ENCODE measurements around the gene PRKCA. TPM values are rescaled to one million over a fixed set of nuclear protein-coding genes. Genes with fewer than 3 reads are reported as not detected.

The PRKCA gene
- total RNA-seq, 4 donors from 2014 or later = 26.0 to 89.0 (median 32.8) TPM

- Histone ChIP-seq H3K27me3 (no peaks in the 10 kb centered on the region), H3K27ac (peak overlapping the region in 3 of 4 donors; percentile 25 to 62 (median 28)), H3K36me3 (no peaks in the 10 kb centered on the region), H3K4me1 (peaks cover 0 to 50% (median 0%) of the 10 kb centered on the region in 3 donors), H3K4me3 (no peak overlapping the region), H3K9me3 (no peaks in the 10 kb centered on the region)
- no peak for ATAC-seq
- TF ChIP-seq CTCF (IDR thresholded peaks at IDR 0.05) (no peak), POLR2A (IDR thresholded peaks at IDR 0.05) (no peak), POLR2AphosphoS5 (IDR thresholded peaks at IDR 0.05) (no peak), EP300 (IDR thresholded peaks at IDR 0.05) (no peak)
- WGBS, 2 donors (ENCODE audit: low coverage in 1 of 2) = 80 to 84% methylated on average over 8 to 9 of the region's 10 CpGs
These were observed 205.8 kb downstream of the PRKCA start for GRCh38 chr17:66507982-66508760.

- peak; percentile 13 for ATAC-seq
- peaks cover 0 to 40% (median 0%) of the 10 kb centered on the region in 3 donors for H3K4me1 ChIP-seq
- 35 to 47% methylated on average over 5 to 8 of the region's 8 CpGs for WGBS, 2 donors (ENCODE audit: low coverage in 1 of 2)
These were observed 206.8 kb downstream of the PRKCA start for GRCh38 chr17:66508896-66509844.

GRCh38 chr17:66509926-66510325, 207.5 kb downstream of the PRKCA start:
- WGBS, 2 donors (ENCODE audit: low coverage in 1 of 2) = 92 to 93% methylated on average over 2 to 3 of the region's 3 CpGs

More at GRCh38 chr17:66508896-66509844, 206.8 kb downstream of the PRKCA start:
- Histone ChIP-seq H3K27ac (peak overlapping the region in 1 of 4 donors; percentile 52), H3K4me3 (no peak overlapping the region), H3K27me3 (no peaks in the 10 kb centered on the region), H3K9me3 (no peaks in the 10 kb centered on the region), H3K36me3 (no peaks in the 10 kb centered on the region)
- TF ChIP-seq POLR2A (IDR thresholded peaks at IDR 0.05) = no peak
- no peak for TF ChIP-seq EP300 (IDR thresholded peaks at IDR 0.05)
- no peak for TF ChIP-seq CTCF (IDR thresholded peaks at IDR 0.05)
- no peak for TF ChIP-seq POLR2AphosphoS5 (IDR thresholded peaks at IDR 0.05)

GRCh38 chr17:66511135-66511534, 208.7 kb downstream of the PRKCA start:
- H3K27me3 ChIP-seq = no peaks in the 10 kb centered on the region
- TF ChIP-seq POLR2A (IDR thresholded peaks at IDR 0.05) (no peak), EP300 (IDR thresholded peaks at IDR 0.05) (no peak), CTCF (IDR thresholded peaks at IDR 0.05) (no peak), POLR2AphosphoS5 (IDR thresholded peaks at IDR 0.05) (no peak)
- H3K36me3 ChIP-seq = no peaks in the 10 kb centered on the region
- peaks cover 0 to 39% (median 0%) of the 10 kb centered on the region in 3 donors for H3K4me1 ChIP-seq
- no peak for ATAC-seq
- no peak overlapping the region for H3K27ac ChIP-seq
- H3K9me3 ChIP-seq = no peaks in the 10 kb centered on the region
- WGBS, 2 donors (ENCODE audit: low coverage in 1 of 2) = 64 to 81% methylated on average over 3 of the region's 3 CpGs
- no peak overlapping the region for H3K4me3 ChIP-seq

More at GRCh38 chr17:66509926-66510325, 207.5 kb downstream of the PRKCA start:
- Histone ChIP-seq H3K27me3 (no peaks in the 10 kb centered on the region), H3K36me3 (no peaks in the 10 kb centered on the region), H3K4me1 (peaks cover 0 to 39% (median 0%) of the 10 kb centered on the region in 3 donors), H3K27ac (peak overlapping the region in 1 of 4 donors; percentile 52), H3K4me3 (no peak overlapping the region), H3K9me3 (no peaks in the 10 kb centered on the region)
- ATAC-seq = no peak
- TF ChIP-seq CTCF (IDR thresholded peaks at IDR 0.05) (no peak), POLR2AphosphoS5 (IDR thresholded peaks at IDR 0.05) (no peak), EP300 (IDR thresholded peaks at IDR 0.05) (no peak), POLR2A (IDR thresholded peaks at IDR 0.05) (no peak)

Measured in gastroesophageal sphincter (tissue), 4 donors.